ENCODE measurements around the gene GPX7.

GPX7 gene

GRCh38 chr1:52585474-52585873 is 16.7 kb upstream of the GPX7 start:
- no peak for DNase-seq (ENCODE audit: low read depth in 1 of 2, low spot score in 1 of 2)

DNA sequence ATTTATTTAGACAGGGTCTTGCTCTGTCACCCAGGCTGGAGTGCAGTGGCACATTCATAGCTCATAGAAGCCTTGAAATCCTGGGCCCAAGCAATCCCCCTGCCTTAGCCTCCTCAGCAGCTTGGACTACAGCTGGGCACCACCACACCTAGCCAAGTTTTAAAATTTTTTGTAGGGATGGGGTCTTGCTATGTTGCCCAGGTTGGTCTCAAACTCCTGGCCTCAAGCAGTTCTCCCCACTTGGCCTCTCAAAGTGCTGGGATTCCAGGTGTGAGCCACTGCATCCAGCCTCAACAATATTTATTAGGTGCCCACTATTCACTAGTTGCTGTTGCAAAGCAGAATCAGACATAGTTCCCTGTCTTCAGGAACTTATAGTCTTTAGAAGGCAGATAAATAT is 14.1 kb upstream of the GPX7 start:
- no peak for DNase-seq (ENCODE audit: low read depth in 1 of 2, low spot score in 1 of 2)

- DNase-seq (ENCODE audit: low read depth in 1 of 2, low spot score in 1 of 2), result no peak
These were observed 13.6 kb upstream of the GPX7 start for GRCh38 chr1:52588535-52588934.

DNA sequence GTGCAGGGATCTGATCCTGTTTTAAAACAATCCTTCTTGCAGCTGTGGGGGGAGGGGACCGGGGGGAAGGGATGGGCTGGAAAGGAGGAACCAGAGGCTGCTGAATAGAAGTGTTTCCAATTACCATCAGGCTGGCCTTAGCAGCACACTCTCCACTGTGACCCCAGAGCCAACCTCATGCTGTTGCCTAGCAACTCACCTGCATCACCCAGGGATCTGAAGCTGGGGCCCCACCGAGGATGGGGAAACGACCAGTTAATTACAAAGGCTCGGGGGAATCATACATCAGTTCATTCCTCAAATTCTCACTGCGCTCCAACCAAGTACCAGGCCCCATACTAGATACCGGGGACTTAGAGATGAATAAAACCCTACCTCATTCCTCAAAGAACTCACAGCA is 11.9 kb upstream of the GPX7 start:
- no peak for DNase-seq (ENCODE audit: low read depth in 1 of 2, low spot score in 1 of 2)

- no peak for DNase-seq (ENCODE audit: low read depth in 1 of 2, low spot score in 1 of 2)
These were observed 9.4 kb upstream of the GPX7 start for GRCh38 chr1:52592637-52593323.

GRCh38 chr1:52593495-52593894 is 8.7 kb upstream of the GPX7 start:
- no peak for DNase-seq (ENCODE audit: low read depth in 1 of 2, low spot score in 1 of 2)

DNA sequence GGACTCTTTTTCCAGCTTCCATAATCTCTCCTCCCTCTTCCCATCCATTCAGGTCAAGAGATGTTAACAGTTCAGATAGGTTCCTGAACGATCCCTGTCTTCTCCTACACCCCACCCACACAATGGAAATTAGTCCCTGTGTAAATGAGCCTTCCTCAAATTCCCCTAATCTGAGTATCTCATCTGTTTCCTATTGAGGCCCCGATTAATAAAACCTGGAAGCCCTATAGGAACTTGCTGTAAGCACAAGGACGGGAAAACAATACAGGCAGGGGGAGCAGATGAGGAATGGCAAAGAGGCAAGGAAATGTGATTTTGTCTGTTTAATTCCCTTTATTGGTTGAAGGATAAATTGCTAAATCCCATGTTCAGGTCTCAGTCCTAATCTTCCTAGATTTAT is 7.1 kb upstream of the GPX7 start:
- no peak for DNase-seq (ENCODE audit: low read depth in 1 of 2, low spot score in 1 of 2)

- DNase-seq (ENCODE audit: low read depth in 1 of 2, low spot score in 1 of 2), result no peak
These were observed 4.3 kb upstream of the GPX7 start for GRCh38 chr1:52597912-52598311.

DNA sequence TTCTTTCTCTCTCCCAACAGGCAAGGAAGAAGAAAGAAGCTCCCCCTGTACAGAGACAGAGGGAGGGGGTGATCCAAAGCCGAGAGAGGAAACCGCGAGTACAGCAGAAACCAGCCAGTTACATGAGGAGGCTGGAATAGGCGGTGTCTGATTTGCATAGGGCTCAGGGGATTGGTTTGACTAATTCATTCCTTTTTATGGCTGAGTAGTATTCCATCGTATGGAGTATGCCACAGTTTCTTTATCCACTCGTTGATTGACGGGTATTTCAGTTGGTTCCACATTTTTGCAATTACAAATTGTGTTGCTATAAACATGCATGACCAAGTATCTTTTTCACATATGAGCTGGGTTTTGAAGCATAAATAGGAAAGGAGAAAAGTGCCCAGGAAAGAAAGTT is 3.4 kb upstream of the GPX7 start:
- no peak for DNase-seq (ENCODE audit: low read depth in 1 of 2, low spot score in 1 of 2)

GRCh38 chr1:52599236-52599635 is 2.9 kb upstream of the GPX7 start:
- no peak for DNase-seq (ENCODE audit: low read depth in 1 of 2, low spot score in 1 of 2)

DNA sequence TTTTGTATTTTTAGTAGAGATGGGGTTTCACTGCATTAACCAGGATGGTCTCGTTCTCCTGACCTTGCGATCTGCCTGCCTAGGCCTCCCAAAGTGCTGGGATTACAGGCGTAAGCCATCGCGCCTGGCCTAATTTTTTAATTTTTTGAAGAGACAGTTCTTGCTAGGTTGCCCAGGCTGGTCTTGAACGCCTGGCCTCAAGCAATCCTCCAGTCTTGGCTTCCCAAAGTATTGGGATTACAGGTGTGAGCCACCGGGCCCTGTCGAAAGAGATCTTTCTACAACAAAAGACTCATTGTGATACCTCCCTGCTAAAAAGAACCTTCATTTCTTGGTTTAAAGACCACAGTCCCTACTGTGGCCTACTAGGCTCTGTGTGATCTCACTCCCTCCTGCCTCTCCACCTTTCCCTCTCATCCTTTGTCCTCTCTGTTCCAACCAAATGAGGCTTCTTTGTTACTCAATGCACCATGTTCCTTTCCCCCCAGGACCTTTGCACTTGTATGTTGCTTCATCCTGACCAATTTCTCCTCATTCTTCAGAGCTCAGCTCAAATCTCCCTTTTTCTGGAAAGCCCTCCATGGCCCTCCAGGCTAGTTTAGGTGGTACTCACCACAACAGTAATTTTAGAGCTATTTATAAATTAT is 1.5 kb upstream of the GPX7 start:
- DNase-seq (ENCODE audit: low read depth in 1 of 2, low spot score in 1 of 2), result no peak

DNA sequence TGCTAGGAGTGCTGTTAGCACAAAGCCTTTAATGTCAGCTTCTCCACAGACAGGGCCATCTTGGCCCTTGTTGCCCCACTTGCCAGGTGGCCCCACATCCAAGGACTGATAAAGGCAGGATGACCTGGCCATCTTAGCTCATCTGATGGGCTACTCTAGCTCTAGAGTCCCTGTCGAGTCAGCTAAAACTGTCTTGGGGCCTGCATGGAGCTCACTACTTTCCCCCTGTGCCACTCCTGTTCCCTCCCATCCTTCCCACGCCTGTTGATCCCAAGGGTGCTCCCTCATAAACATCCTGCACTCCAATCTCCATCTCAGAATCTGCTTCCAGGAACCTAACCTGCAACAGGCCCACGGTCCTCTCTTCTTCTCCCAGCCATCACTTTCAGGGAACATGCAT is 652 bp upstream of the GPX7 start:
- DNase-seq (ENCODE audit: low read depth in 1 of 2, low spot score in 1 of 2), result no peak

DNA sequence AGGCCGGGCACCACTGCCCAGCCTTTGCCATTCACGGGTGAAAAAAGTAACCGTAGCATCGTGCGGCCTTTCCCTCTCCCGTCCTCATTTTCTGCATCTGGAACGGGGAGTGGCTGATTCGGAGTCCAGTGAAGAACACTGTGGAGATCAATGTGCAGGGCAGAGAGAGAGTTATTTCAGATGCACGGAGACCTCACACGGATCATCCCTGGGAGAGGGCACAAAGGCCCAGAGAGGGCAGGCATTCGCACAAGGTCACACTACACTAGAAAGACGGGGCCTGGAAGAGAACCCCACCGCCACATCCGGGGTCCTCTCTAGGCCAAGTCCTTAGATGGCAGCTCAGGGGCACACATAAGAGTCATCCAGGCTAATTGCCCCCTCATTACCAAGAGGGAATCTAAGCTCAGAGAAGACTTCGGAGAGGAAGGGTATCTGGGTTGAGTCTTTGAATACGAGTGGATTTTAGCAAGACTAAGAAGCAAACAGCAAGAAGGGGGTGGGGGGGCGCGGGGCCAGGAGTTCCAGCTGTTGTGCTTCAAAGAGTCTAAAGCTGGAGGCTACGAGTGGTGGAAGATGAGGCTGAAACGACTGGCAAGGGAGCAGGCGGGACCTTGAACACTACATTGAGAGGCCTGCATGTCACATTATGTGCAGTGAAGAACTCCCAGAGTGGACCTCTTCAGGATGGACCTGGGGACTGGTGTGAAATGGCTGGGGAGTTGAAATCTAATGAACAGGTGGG is 857 bp downstream of the GPX7 start:
- no peak for DNase-seq (ENCODE audit: low read depth in 1 of 2, low spot score in 1 of 2)

GRCh38 chr1:52603630-52604029 is 1.5 kb downstream of the GPX7 start:
- DNase-seq (ENCODE audit: low read depth in 1 of 2, low spot score in 1 of 2), result no peak

DNA sequence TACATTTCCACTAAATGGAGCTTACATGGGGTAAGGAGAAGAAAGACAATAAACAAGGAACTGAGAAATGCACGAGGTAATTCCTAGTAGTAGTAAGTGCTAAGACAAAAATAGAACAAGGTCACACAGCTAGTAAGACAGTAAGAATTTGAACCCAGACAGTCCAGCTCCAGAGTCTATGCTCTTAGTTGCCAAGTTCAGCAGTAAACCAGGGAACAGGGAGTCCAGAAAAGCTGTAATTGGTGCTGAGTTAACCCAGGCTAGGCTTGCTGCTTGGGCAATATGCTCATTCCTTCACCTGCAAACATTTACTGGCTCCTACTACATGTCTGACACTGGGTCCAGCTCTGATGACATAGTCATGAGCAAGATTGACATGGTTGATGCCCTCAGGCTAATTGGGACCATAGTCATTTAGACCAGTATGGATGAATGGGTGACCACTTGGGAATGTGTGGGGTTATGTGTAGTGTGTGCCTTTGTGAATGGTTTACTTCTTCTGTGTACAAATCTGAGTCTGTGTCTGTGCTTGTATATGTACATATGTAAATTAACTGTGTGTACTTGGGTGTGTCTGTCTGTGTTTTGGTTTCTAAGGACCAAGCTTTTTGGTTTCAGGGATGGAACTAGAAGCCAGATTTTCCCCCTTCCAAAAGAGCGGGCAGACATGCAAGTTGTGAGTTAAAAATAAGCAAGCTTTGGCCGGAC is 2.0 kb downstream of the GPX7 start:
- no peak for DNase-seq (ENCODE audit: low read depth in 1 of 2, low spot score in 1 of 2)

DNA sequence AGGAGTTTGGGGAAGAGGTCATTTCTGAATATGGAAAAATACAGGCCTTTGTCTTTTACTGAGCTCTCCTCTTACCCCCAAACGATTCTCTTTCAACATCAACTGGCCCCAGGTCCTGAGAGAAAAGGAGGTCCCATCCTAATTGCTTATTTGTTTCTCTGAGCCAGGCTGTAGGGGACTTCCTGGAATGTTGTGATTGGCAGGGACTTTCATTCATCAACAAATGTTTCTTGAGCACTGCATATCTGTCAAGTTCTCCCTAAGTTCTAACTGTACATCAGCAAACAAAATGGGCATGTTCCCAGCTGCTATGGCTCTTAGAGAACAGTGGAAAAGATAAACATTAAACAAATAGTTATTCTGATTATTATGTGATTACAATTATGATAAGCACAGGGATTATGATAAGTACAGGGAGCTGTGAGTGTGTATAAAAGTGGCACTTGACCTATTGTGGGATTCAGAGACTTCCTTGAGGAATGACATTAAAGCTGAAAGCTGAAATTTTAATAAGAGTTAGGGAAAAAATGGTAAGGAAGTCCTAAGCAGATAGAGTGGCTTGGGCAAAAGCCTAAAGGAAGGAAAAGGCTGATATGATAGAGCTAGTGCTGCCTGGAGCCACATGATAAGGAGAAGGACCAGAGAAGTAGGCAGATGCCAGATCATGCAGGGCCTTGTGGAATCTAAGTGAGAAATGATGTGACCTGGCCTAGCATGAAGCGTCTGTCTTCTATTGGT is 11.6 kb downstream of the GPX7 start:
- no peak for DNase-seq (ENCODE audit: low read depth in 1 of 2, low spot score in 1 of 2)

GRCh38 chr1:52614671-52615070 is 12.5 kb downstream of the GPX7 start:
- DNase-seq (ENCODE audit: low read depth in 1 of 2, low spot score in 1 of 2), result no peak

DNA sequence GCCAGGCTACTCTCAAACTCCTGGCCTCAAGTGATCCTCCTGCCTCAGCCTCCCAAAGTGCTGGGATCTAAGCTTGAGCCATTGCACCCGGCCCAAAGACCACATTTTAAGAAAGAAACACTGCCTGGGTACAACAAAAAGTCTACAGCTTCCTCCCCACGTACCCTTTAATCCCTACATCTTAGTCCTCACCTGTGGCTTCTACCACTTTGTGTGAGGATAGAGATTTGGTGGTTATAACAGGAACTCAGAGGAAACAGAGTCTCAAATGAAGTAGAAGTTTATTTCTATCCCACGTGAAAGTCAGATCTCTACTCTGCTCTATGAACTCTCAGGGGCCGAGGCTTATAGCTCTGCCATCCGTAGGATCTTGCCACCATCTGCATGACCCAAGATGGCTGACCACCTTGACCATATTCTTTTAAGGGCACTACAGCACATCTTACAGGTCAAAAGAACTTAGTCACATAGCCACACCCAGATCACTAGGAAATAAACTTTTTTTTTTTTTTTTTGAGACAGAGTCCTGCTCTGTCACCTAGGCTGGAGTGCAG is 13.4 kb downstream of the GPX7 start:
- DNase-seq (ENCODE audit: low read depth in 1 of 2, low spot score in 1 of 2), result no peak

- DNase-seq (ENCODE audit: low read depth in 1 of 2, low spot score in 1 of 2), result no peak
These were observed 19.8 kb downstream of the GPX7 start for GRCh38 chr1:52621950-52622349.

DNA sequence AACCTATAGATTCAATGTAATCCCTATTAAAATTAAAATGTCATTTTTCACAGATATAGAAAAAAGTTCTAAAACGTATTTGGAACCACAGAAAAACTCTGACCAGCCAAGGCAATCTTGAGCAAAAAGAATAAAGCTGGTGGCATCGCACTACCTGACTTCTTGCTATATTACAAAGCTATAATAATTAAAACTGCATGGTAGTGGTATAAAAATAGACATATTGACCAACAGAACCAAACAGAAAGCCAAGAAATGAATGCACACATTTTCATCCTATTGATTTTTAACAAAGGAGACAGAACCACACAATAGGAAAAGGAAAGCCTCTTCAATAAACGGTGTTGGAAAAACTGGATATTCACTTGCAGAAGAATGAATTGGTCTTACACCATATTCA is 21.6 kb downstream of the GPX7 start:
- DNase-seq (ENCODE audit: low read depth in 1 of 2, low spot score in 1 of 2), result no peak

GRCh38 chr1:52627028-52627427 is 24.9 kb downstream of the GPX7 start:
- no peak for DNase-seq (ENCODE audit: low read depth in 1 of 2, low spot score in 1 of 2)

All from activated T-helper 1 cell treated with anti-CD3 and anti-CD28 coated beads, Interleukin-2, amount 50 U/mL, for 16 hours (primary cell).